Upper lobe of left lung (tissue), 6 donors: Measurements from ENCODE around the gene LIPF. TPM values are rescaled to one million over a fixed set of nuclear protein-coding genes. Genes with fewer than 3 reads are reported as not detected.

Experiments
- ATAC-seq, 2 donors: fragments of 200-7000 bp; cut with Tn5 transposase; one replicate each; pipeline ENCODE4 v1.9.1; 2022; ENCODE audit warnings: mild to moderate bottlenecking in 2 of 2, moderate library complexity in 2 of 2; ENCODE audit not compliant: low FRiP score in 2 of 2
- DNase-seq, 2 donors: peaks; one replicate each; pipeline ENCODE4 v3.0.0-alpha.2; 2019 to 2020
- H3K27ac ChIP-seq, 4 donors: fragments of 200-600 bp; sonication (generic); one replicate each; pipeline ENCODE4 v1.5.1; 2016 to 2019
- H3K27me3 ChIP-seq, 4 donors: fragments of 200-600 bp; sonication (generic); one replicate each; pipeline ENCODE4 v1.5.1; 2017 to 2019
- H3K36me3 ChIP-seq, 4 donors: fragments of 200-600 bp; sonication (generic); one replicate each; pipeline ENCODE4 v1.5.1; 2016 to 2019
- H3K4me1 ChIP-seq, 4 donors: fragments of 200-600 bp; sonication (generic); one replicate each; pipeline ENCODE4 v1.5.1; 2018 to 2019
- H3K4me3 ChIP-seq, 4 donors: fragments of 200-600 bp; sonication (generic); one replicate each; pipeline ENCODE4 v1.5.1; 2017 to 2019; ENCODE audit warnings: mild to moderate bottlenecking in 2 of 4, moderate library complexity in 1 of 4
- H3K9me3 ChIP-seq, 4 donors: fragments of 200-600 bp; sonication (generic); one replicate each; pipeline ENCODE4 v1.5.1; 2018 to 2019
- EP300 ChIP-seq, 4 donors: sonication (generic); formaldehyde crosslinking; IDR thresholded peaks; one replicate each; pipeline ENCODE4 v1.5.1; 2017; ENCODE audit warnings: antibody characterized with exemption in 4 of 4, control low read depth in 2 of 4
- POLR2A ChIP-seq, 4 donors: fragments of 450-650 bp; IDR thresholded peaks; one replicate each; pipeline ENCODE4 v1.5.1; 2016 to 2017; ENCODE audit warnings: antibody characterized with exemption in 4 of 4, mild to moderate bottlenecking in 2 of 4
- POLR2AphosphoS5 ChIP-seq, 2 donors: sonication (generic); formaldehyde crosslinking; IDR thresholded peaks; one replicate each; pipeline ENCODE4 v1.5.1; 2017; ENCODE audit warnings: antibody characterized with exemption in 2 of 2
- WGBS, 2 donors: methylation state at CpG; one replicate each; pipeline ENCODE4 v1.1.5; 2017 to 2018; 5-methylcytosine and 5-hydroxymethylcytosine counted together
- total RNA-seq, 6 donors: library from RNA; depleted of rRNA in 4 of 6; stranded (reverse); fragments of >200 nt in 4 of 6; gene quantifications; one replicate each; pipeline versions ENCODE4 v1.1.0 to v1.2.1, GENCODE V29; 2016 to 2021
- TF ChIP-seq, protein P1 (sequence below), 6 experiments: fragments of 450-650 bp in 4 of 6; fragments of 200-600 bp in 2 of 6; sonication (generic) in 2 of 6; IDR thresholded peaks; one replicate each; pipeline ENCODE4 v1.5.1; 2016 to 2019; ENCODE audit warnings: antibody characterized with exemption in 6 of 6
- donor health status: DM: no; HTN: no; CAD: no; lungs with moderate emphysema.
- donor health status: DM: no; HTN: yes; CAD: no; lungs with severe emphysema.

Gene LIPF
- total RNA-seq, 6 donors from 2014 or later, result not detected

DNA sequence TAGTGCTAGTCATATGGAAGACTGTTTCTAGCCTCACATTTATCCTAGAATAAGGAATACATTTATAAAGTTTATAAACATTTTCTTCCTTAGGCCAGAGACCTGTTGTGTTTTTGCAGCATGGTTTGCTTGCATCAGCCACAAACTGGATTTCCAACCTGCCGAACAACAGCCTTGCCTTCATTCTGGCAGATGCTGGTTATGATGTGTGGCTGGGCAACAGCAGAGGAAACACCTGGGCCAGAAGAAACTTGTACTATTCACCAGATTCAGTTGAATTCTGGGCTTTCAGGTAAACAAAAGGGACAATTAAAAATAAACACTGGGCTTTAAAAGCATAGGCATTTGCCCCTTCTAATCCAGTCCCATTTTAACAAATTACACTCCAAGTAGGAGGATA, 4.2 kb downstream of the LIPF start:
- no peaks in the 10 kb centered on the region for H3K36me3 ChIP-seq
- no peak overlapping the region for H3K4me3 ChIP-seq
- WGBS, 2 donors, result 65 to 75% methylated on average over 1 of the region's 1 CpG
- TF ChIP-seq POLR2AphosphoS5 (IDR thresholded peaks at IDR 0.05), result no peak
- TF ChIP-seq, protein P1, sequence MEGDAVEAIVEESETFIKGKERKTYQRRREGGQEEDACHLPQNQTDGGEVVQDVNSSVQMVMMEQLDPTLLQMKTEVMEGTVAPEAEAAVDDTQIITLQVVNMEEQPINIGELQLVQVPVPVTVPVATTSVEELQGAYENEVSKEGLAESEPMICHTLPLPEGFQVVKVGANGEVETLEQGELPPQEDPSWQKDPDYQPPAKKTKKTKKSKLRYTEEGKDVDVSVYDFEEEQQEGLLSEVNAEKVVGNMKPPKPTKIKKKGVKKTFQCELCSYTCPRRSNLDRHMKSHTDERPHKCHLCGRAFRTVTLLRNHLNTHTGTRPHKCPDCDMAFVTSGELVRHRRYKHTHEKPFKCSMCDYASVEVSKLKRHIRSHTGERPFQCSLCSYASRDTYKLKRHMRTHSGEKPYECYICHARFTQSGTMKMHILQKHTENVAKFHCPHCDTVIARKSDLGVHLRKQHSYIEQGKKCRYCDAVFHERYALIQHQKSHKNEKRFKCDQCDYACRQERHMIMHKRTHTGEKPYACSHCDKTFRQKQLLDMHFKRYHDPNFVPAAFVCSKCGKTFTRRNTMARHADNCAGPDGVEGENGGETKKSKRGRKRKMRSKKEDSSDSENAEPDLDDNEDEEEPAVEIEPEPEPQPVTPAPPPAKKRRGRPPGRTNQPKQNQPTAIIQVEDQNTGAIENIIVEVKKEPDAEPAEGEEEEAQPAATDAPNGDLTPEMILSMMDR (IDR thresholded peaks at IDR 0.05), result no peak
- TF ChIP-seq EP300 (IDR thresholded peaks at IDR 0.05), result no peak
- no peak for TF ChIP-seq POLR2A (IDR thresholded peaks at IDR 0.05)
- H3K27me3 ChIP-seq, result no peaks in the 10 kb centered on the region
- no peak overlapping the region for H3K27ac ChIP-seq
- DNase-seq (no peak), ATAC-seq (no peak)
- no peaks in the 10 kb centered on the region for H3K4me1 ChIP-seq
- H3K9me3 ChIP-seq, result peaks cover 0 to under 1% (median 0%) of the 10 kb centered on the region in 4 donors

DNA sequence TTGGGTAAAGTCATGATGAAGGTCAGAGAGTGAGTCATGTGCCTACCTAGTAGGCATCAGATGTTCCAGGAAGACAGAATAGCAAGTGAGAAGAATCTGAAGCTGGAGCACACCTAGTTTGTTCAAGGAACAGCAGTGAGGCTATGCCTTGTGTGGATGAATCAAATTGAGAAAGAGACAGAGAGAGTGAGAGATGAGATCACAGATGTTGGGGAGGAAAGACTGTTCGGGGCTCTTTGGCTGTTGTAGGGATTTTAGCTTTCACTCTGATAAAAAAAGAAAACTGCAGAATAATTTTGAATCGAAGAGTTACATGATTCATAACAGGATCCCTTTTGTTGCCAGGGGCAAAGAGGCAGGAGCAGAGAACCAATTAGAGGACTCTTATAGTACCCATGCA, 6.3 kb downstream of the LIPF start:
- H3K27me3 ChIP-seq, result no peaks in the 10 kb centered on the region
- no peak for DNase-seq
- H3K36me3 ChIP-seq, result no peaks in the 10 kb centered on the region
- TF ChIP-seq EP300 (IDR thresholded peaks at IDR 0.05) (no peak), POLR2A (IDR thresholded peaks at IDR 0.05) (no peak)
- TF ChIP-seq, protein P1 (IDR thresholded peaks at IDR 0.05), result no peak
- no peak for ATAC-seq
- H3K4me3 ChIP-seq, result no peak overlapping the region
- no peak overlapping the region for H3K27ac ChIP-seq
- H3K9me3 ChIP-seq, result no peaks in the 10 kb centered on the region
- no peaks in the 10 kb centered on the region for H3K4me1 ChIP-seq
- WGBS, 2 donors, result 77 to 83% methylated on average over 2 of the region's 2 CpGs

DNA sequence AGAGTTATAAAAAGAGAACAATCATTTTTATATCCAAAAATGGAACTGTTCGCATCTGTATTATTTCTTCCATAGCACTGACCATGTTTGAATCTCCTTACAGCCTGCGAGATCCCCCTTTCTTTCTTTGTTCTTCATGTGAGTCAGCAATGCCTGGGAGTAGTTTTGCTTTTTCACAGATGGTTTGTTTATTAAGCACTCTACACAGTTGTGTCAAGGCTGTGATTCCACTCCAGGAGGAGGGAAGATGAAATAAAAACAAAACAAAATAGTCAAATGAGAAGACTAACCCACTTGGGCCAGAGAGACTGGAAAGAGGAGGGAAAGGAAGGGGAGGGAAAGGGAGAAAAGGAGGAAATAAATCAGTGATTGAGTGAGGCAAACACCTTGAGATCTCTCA, 7.8 kb downstream of the LIPF start:
- H3K9me3 ChIP-seq, result no peaks in the 10 kb centered on the region
- no peaks in the 10 kb centered on the region for H3K27me3 ChIP-seq
- DNase-seq (no peak), ATAC-seq (no peak)
- whole genome bisulfite sequencing, 2 donors, result 77 to 85% methylated on average over 2 of the region's 2 CpGs
- no peaks in the 10 kb centered on the region for H3K4me1 ChIP-seq
- H3K4me3 ChIP-seq, result no peak overlapping the region
- no peak overlapping the region for H3K27ac ChIP-seq
- TF ChIP-seq POLR2A (IDR thresholded peaks at IDR 0.05) (no peak), EP300 (IDR thresholded peaks at IDR 0.05) (no peak), POLR2AphosphoS5 (IDR thresholded peaks at IDR 0.05) (no peak)
- TF ChIP-seq, protein P1 (IDR thresholded peaks at IDR 0.05), result no peak
- H3K36me3 ChIP-seq, result no peaks in the 10 kb centered on the region

DNA sequence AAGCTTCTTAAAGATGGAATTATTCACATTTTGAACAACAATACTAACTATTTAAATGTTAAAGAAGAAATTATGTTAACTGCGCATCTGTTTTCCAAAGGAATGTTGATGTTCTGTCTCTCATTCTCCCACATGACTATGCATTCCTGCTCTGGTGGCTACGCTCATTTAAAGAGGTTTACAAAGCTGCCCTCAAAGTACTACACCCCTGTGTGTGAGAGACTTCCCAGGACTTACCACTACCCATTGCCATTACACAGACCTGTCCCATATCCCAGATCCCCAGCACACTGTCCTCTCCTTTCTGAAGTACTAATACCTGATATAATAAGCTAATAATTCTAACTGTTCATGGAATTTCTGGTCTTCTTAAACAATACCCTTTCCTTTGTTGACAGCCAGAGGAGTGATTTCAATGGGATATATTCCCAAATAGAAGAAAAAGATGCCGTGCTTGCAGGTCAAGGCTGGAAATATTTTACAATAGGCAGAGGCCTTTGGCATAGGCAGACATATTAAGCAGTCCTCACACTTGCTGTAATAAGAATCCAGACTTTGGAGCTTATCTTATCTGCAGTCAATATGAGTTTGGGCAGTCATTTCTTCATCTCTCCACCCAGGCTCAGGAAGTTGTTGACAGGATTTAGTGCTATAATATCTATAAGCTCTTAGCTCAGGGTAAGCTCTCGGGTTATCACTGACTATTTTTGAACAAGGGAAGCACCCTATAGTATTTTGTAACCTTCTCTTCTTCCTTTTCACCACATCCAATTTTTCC, 12.2 kb downstream of the LIPF start:
- Histone ChIP-seq H3K27ac (no peak overlapping the region), H3K4me3 (no peak overlapping the region), H3K36me3 (no peaks in the 10 kb centered on the region), H3K9me3 (no peaks in the 10 kb centered on the region), H3K27me3 (no peaks in the 10 kb centered on the region), H3K4me1 (no peaks in the 10 kb centered on the region)
- ATAC-seq, result no peak
- no peak for DNase-seq
- WGBS, 2 donors, result 62 to 82% methylated on average over 4 of the region's 4 CpGs
- no peak for TF ChIP-seq POLR2AphosphoS5 (IDR thresholded peaks at IDR 0.05)
- TF ChIP-seq POLR2A (IDR thresholded peaks at IDR 0.05), result no peak
- no peak for TF ChIP-seq EP300 (IDR thresholded peaks at IDR 0.05)
- TF ChIP-seq, protein P1 (IDR thresholded peaks at IDR 0.05), result no peak

DNA sequence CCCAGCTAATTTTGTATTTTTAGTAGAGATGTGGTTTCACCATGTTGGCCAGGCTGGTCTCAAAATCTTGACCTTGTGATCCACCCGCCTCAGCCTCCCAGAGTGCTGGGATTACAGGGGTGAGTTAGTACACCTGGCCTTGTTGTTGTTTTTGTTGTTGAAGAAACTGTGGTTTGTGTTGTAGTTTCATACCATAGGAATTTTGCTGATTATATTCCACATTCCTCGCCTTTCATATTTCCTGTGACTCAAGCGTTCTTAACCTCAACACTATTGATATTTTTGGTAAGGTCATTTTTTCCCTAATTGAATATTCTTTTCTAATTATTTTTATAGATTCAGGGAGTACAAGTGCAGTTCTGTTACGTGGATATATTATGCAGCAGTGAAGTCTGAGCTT, 16.7 kb downstream of the LIPF start:
- ATAC-seq (no peak), DNase-seq (no peak)
- H3K9me3 ChIP-seq, result no peaks in the 10 kb centered on the region
- WGBS, 2 donors, result 93 to 95% methylated on average over 4 of the region's 4 CpGs
- no peak overlapping the region for H3K27ac ChIP-seq
- no peaks in the 10 kb centered on the region for H3K4me1 ChIP-seq
- H3K4me3 ChIP-seq, result no peak overlapping the region
- no peaks in the 10 kb centered on the region for H3K27me3 ChIP-seq
- TF ChIP-seq, protein P1 (IDR thresholded peaks at IDR 0.05), result no peak
- TF ChIP-seq EP300 (IDR thresholded peaks at IDR 0.05) (no peak), POLR2AphosphoS5 (IDR thresholded peaks at IDR 0.05) (no peak), POLR2A (IDR thresholded peaks at IDR 0.05) (no peak)
- H3K36me3 ChIP-seq, result no peaks in the 10 kb centered on the region
